Measurements from ENCODE around the gene FYCO1.
"Not testable (repeated sequence)": the region's sequence is repeated elsewhere in the genome, so short reads cannot be mapped to it uniquely, and the experiment has no call there.

Gene FYCO1

GRCh38 chr3:46008058-46008457 lies 12.4 kb upstream of the FYCO1 start:
- no peak for DNase-seq

- no peak for DNase-seq
Observed at GRCh38 chr3:46007280-46007679, 11.7 kb upstream of the FYCO1 start.

GRCh38 chr3:46006238-46007032 lies 10.8 kb upstream of the FYCO1 start:
- DNase-seq = no peak

- DNase-seq = not testable (repeated sequence)
Observed at GRCh38 chr3:46003706-46004105, 8.1 kb upstream of the FYCO1 start.

GRCh38 chr3:46001178-46001577 lies 5.6 kb upstream of the FYCO1 start:
- no peak for DNase-seq

GRCh38 chr3:45997942-45998341 lies 2.3 kb upstream of the FYCO1 start:
- no peak for DNase-seq

- DNase-seq = not testable (repeated sequence)
Observed at GRCh38 chr3:45997499-45997898, 1.9 kb upstream of the FYCO1 start.

GRCh38 chr3:45994419-45995235 lies 997 bp downstream of the FYCO1 start:
- no peak for DNase-seq

GRCh38 chr3:45993421-45994027 lies 2.1 kb downstream of the FYCO1 start:
- DNase-seq = no peak

GRCh38 chr3:45992821-45993221 lies 2.8 kb downstream of the FYCO1 start:
- DNase-seq = no peak

GRCh38 chr3:45992133-45992729 lies 3.4 kb downstream of the FYCO1 start:
- no peak for DNase-seq

- no peak for DNase-seq
Observed at GRCh38 chr3:45991341-45991740, 4.3 kb downstream of the FYCO1 start.

GRCh38 chr3:45990181-45990580 lies 5.4 kb downstream of the FYCO1 start:
- DNase-seq = no peak

- no peak for DNase-seq
Observed at GRCh38 chr3:45988804-45989203, 6.8 kb downstream of the FYCO1 start.

GRCh38 chr3:45988362-45988761 lies 7.3 kb downstream of the FYCO1 start:
- DNase-seq = no peak

GRCh38 chr3:45987368-45988291 lies 8.0 kb downstream of the FYCO1 start:
- DNase-seq = no peak

- peak; percentile 86 for DNase-seq
Observed at GRCh38 chr3:45986303-45986982, 9.2 kb downstream of the FYCO1 start.

- DNase-seq = no peak
Observed at GRCh38 chr3:45985532-45986302, 9.9 kb downstream of the FYCO1 start.

- no peak for DNase-seq
Observed at GRCh38 chr3:45984331-45985312, 11.0 kb downstream of the FYCO1 start.
